H1 (cell line): ENCODE results near the gene MSI2. TPM values are rescaled to one million over a fixed set of nuclear protein-coding genes. Genes with fewer than 3 reads are reported as not detected.

Source experiments
- EGR1 ChIP-seq: IDR thresholded peaks from 2 replicates; pipeline ENCODE4 v1.6.1; 2011; ENCODE audit warnings: low read depth, low read length, borderline replicate concordance
- KDM5A ChIP-seq: fragments of 200-600 bp; IDR thresholded peaks from 2 replicates; pipeline ENCODE4 v1.7.1; 2012; ENCODE audit warnings: mild to moderate bottlenecking, low read length, inconsistent platforms, mixed read lengths
- TCF12 ChIP-seq: IDR thresholded peaks from 2 replicates; pipeline ENCODE4 v1.6.1; 2011; ENCODE audit warnings: low read depth, mild to moderate bottlenecking, low read length
- polyA plus RNA-seq, 7 experiments: library from polyadenylated mRNA; depleted of rRNA in 3 of 7; stranded (reverse) in 5 of 7; unstranded in 2 of 7; fragments of >200 nt in 5 of 7; fragments of 200-250 nt in 2 of 7; gene quantifications; 1 replicate in 5 of 7; 2 replicates in 1 of 7; 4 replicates in 1 of 7; pipeline versions ENCODE4 v1.2.1 to v1.2.3, GENCODE V29; 2011 to 2013; ENCODE audit warnings: missing spikeins in 2 of 7, mixed read lengths in 2 of 7
- total RNA-seq: library from RNA; stranded (reverse); fragmentation: NEBNext Ultra II Directional; extraction: Animal tissue kit (Norgen Biotek cat#: 25700); gene quantifications from 2 replicates; pipeline ENCODE4 v1.2.1, GENCODE V29; 2021

MSI2 gene
- total and polyA plus RNA-seq, 2 of the 8 experiments (the other 6 are each of a cell fraction or from before 2014, with no cell fraction given): 36.7 to 80.6 TPM

DNA sequence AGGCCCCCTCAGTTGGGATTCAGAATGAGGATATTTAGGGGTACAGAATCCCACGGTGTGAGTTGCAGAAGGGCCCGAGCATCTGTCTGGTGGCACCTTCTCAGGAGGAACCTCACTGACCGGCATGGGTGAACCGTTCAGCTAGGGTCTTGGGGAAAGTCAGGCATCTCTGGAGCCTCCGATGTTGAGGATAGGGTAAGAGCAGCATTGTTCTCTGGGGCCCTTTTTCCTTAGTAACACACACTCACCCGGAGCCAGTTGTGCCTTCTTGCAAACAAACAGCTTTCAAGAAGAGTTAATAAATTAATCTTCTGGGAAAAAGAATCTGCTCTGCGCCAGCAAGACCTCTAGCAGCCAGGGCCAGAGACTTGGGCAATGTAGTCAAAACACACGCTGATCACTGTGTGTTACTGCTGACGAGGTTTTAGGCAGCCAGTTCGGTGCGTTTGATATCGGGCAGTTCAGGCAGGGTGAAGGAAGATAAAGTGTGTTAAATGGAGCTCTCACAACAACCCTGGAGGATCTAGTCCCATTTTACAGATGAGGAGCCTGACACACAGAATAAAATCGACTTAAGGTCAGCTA, 48.9 kb downstream of the MSI2 start (continued):
- TF ChIP-seq TCF12 (no peak), EGR1 (no peak), KDM5A (no peak)
